ENCODE results near the gene TCF7L2.

Gene TCF7L2

DNA sequence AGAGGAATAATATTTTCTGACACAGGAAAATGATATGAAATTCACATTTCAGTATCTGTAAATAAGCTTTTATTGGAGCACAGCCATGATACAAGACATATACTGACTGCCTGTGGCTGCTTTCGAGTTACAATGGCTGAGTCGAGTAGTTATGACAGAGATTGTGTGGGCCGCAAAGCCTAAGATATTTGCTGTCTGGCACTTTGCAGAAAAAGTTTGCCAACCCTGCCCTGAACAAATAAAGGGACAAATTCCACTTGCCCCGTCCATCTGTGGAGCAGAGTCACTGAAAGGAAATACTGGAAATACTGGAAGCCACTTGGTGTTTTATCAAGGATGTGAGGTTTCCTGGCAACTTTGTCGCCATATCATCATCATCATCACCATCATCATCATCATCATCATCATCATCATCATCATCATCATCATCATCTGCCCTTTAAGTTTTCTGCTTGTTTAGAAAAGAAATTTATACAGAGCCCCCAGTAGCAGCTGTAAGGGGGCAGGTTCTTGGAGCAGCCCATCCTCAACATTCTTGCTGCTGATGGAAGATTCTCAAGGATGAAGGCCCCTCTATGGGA lies 85.8 kb downstream of the TCF7L2 start:
- no peak overlapping the region for H3K27ac ChIP-seq
- no peaks in the 10 kb centered on the region for H3K36me3 ChIP-seq
- TF ChIP-seq, protein P1, sequence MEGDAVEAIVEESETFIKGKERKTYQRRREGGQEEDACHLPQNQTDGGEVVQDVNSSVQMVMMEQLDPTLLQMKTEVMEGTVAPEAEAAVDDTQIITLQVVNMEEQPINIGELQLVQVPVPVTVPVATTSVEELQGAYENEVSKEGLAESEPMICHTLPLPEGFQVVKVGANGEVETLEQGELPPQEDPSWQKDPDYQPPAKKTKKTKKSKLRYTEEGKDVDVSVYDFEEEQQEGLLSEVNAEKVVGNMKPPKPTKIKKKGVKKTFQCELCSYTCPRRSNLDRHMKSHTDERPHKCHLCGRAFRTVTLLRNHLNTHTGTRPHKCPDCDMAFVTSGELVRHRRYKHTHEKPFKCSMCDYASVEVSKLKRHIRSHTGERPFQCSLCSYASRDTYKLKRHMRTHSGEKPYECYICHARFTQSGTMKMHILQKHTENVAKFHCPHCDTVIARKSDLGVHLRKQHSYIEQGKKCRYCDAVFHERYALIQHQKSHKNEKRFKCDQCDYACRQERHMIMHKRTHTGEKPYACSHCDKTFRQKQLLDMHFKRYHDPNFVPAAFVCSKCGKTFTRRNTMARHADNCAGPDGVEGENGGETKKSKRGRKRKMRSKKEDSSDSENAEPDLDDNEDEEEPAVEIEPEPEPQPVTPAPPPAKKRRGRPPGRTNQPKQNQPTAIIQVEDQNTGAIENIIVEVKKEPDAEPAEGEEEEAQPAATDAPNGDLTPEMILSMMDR (IDR thresholded peaks at IDR 0.05) = no peak
- H3K4me3 ChIP-seq (ENCODE audit: low read depth in 1 of 2, low read length in 1 of 2) = no peak overlapping the region
- no peaks in the 10 kb centered on the region for H3K9me3 ChIP-seq
- no peaks in the 10 kb centered on the region for H3K27me3 ChIP-seq
- H3K4me1 ChIP-seq (ENCODE audit: control insufficient read depth in 1 of 2, insufficient read depth in 1 of 2, low read depth in 1 of 2, low read length in 1 of 2) = peaks cover 31 to 40% of the 10 kb centered on the region in 2 experiments

DNA sequence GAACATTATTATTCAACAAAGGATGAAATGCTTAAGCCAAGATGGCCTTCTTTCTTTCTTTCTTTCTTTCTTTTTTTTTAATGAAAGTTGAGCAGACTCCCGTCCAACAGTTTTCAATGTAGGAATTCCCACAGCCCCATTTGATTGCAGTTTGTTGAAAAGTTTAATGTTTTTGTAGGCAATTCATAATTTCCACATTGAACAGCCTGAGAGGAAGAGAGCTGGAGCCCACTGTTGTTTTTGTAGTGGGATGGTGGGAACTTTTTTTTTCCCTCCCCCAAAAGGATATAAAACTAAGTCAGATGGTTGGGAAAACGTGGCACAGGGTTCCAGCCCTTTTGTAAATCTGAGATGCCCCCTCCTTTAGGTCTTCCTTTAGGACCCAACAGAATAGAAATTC lies 86.6 kb downstream of the TCF7L2 start:
- no peak overlapping the region for H3K4me3 ChIP-seq (ENCODE audit: low read depth in 1 of 2, low read length in 1 of 2)
- no peaks in the 10 kb centered on the region for H3K9me3 ChIP-seq
- no peaks in the 10 kb centered on the region for H3K27me3 ChIP-seq
- TF ChIP-seq, protein P1 (IDR thresholded peaks at IDR 0.05) = no peak
- no peaks in the 10 kb centered on the region for H3K36me3 ChIP-seq
- no peak overlapping the region for H3K27ac ChIP-seq
- H3K4me1 ChIP-seq (ENCODE audit: control insufficient read depth in 1 of 2, insufficient read depth in 1 of 2, low read depth in 1 of 2, low read length in 1 of 2) = peaks cover 28 to 35% of the 10 kb centered on the region in 2 experiments

DNA sequence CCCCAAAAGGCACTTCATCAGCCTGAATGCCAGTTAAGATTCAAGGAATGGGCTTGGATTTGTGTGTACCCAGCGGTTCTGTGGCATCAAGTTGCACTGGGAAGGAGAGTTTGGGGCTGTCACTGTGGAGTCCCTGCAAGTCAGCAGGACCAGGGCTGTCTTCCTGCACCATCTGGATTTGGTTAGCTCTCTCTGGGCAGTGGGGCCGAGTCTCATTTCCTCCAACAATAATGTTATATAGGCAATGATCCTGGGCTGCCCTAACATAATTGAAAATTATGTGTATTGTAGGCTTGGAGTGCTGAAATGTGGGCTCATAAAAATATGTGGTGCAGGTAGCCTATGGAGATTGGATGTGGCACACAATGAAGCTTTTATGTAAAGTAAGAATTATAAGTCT lies 87.2 kb downstream of the TCF7L2 start:
- Histone ChIP-seq H3K4me3 (ENCODE audit: low read depth in 1 of 2, low read length in 1 of 2) (no peak overlapping the region), H3K27ac (no peak overlapping the region), H3K4me1 (ENCODE audit: control insufficient read depth in 1 of 2, insufficient read depth in 1 of 2, low read depth in 1 of 2, low read length in 1 of 2) (peaks cover 27 to 35% of the 10 kb centered on the region in 2 experiments), H3K9me3 (no peaks in the 10 kb centered on the region), H3K36me3 (no peaks in the 10 kb centered on the region), H3K27me3 (no peaks in the 10 kb centered on the region)
- TF ChIP-seq, protein P1 (IDR thresholded peaks at IDR 0.05) = no peak

DNA sequence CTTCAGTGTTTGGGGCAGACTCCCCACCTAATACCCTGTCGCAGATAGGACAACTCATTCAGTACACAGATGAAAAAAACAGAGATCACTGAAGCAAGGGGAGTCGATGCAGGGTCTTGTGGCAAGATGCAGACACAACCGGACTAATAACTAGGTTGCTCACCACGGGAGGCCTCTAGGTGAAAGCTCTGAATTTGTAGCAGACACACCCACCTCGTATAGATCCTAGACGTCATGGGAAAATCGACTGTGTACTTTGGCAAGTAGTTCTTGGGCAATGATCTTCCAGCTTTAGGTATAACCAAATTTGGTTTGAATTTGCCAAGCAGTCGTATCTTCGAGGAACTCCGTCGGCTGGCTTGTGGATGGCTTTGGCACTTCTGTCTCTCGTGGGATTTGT lies 88.1 kb downstream of the TCF7L2 start:
- Histone ChIP-seq H3K9me3 (no peaks in the 10 kb centered on the region), H3K36me3 (no peaks in the 10 kb centered on the region), H3K4me1 (ENCODE audit: control insufficient read depth in 1 of 2, insufficient read depth in 1 of 2, low read depth in 1 of 2, low read length in 1 of 2) (peaks cover 30 to 36% of the 10 kb centered on the region in 2 experiments), H3K27ac (no peak overlapping the region), H3K4me3 (ENCODE audit: low read depth in 1 of 2, low read length in 1 of 2) (no peak overlapping the region), H3K27me3 (no peaks in the 10 kb centered on the region)
- TF ChIP-seq, protein P1 (IDR thresholded peaks at IDR 0.05) = no peak

DNA sequence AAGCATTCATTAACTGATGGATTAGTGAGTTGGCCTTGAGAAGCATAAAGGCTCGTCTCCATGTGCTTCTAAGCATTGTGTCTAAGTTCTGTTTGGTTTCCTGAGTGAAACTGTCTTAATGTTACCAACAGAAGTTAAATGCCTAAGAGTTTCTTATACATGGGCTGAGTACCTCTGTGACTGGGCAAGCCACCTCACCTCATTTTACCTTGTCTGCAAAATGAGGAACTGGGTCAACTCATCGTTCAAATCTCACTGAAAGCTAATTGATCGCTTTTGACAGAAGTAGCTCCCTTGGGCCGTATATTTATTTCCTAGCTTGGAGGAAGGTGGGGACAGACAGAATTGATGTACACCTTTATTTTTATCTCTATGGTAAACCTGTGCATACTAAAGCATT lies 88.9 kb downstream of the TCF7L2 start:
- Histone ChIP-seq H3K27me3 (no peaks in the 10 kb centered on the region), H3K9me3 (no peaks in the 10 kb centered on the region), H3K36me3 (no peaks in the 10 kb centered on the region), H3K4me1 (ENCODE audit: control insufficient read depth in 1 of 2, insufficient read depth in 1 of 2, low read depth in 1 of 2, low read length in 1 of 2) (peaks cover 30 to 36% of the 10 kb centered on the region in 2 experiments), H3K27ac (no peak overlapping the region), H3K4me3 (ENCODE audit: low read depth in 1 of 2, low read length in 1 of 2) (no peak overlapping the region)
- TF ChIP-seq, protein P1 (IDR thresholded peaks at IDR 0.05) = no peak

Data from neutrophil (primary cell).